Measurements from ENCODE around the gene NSG1. TPM values are rescaled to one million over a fixed set of nuclear protein-coding genes. Genes with fewer than 3 reads are reported as not detected.

The NSG1 gene
- total RNA-seq, 1 donor from 2014 or later: 2.9 TPM

DNA sequence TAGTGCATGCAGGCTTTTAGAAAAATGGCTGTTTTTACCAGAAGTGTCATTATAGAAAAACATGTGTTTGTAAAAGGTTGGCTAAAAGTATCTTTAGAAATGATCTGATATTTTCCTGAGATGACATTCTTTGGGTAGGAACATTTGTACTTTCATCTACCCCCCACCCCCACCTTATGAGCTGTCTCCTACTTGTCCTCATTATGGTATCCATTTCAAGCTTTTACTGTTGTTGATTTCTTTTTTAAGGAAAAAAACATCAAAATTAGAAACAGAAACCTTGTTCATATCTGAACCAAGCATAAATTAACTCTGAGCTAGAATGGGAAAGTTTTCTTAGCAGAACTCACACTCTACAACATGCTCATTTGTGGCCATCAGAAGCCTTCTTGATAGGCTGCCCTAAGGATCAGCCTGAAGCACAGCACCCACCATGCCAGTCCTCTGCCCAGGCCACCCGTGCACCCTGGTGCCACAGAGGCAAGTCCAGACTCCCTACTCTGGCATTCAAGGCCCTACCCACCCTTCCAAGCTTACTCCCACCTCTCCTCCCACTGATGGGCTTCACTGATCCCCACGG is 49.4 kb downstream of the NSG1 start:
- Mint-ChIP-seq H3K27ac (ENCODE audit: unreplicated experiment) (no peak overlapping the region), H3K4me3 (ENCODE audit: unreplicated experiment) (no peak overlapping the region), H3K4me1 (ENCODE audit: unreplicated experiment) (peaks cover 4% of the 10 kb centered on the region), H3K9me3 (ENCODE audit: unreplicated experiment) (no peaks in the 10 kb centered on the region), H3K27me3 (ENCODE audit: unreplicated experiment) (peaks cover 3% of the 10 kb centered on the region), H3K36me3 (ENCODE audit: low read depth, unreplicated experiment) (no peaks in the 10 kb centered on the region)
- TF ChIP-seq, protein P1, sequence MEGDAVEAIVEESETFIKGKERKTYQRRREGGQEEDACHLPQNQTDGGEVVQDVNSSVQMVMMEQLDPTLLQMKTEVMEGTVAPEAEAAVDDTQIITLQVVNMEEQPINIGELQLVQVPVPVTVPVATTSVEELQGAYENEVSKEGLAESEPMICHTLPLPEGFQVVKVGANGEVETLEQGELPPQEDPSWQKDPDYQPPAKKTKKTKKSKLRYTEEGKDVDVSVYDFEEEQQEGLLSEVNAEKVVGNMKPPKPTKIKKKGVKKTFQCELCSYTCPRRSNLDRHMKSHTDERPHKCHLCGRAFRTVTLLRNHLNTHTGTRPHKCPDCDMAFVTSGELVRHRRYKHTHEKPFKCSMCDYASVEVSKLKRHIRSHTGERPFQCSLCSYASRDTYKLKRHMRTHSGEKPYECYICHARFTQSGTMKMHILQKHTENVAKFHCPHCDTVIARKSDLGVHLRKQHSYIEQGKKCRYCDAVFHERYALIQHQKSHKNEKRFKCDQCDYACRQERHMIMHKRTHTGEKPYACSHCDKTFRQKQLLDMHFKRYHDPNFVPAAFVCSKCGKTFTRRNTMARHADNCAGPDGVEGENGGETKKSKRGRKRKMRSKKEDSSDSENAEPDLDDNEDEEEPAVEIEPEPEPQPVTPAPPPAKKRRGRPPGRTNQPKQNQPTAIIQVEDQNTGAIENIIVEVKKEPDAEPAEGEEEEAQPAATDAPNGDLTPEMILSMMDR (IDR thresholded peaks at IDR 0.05; ENCODE audit: unreplicated experiment): no peak
- no peak for DNase-seq (ENCODE audit: low spot score)

GRCh38 chr4:4437798-4438470 is 51.0 kb downstream of the NSG1 start:
- Mint-ChIP-seq H3K4me3 (ENCODE audit: unreplicated experiment) (no peak overlapping the region), H3K27me3 (ENCODE audit: unreplicated experiment) (peaks cover 3% of the 10 kb centered on the region), H3K4me1 (ENCODE audit: unreplicated experiment) (peaks cover 4% of the 10 kb centered on the region), H3K36me3 (ENCODE audit: low read depth, unreplicated experiment) (no peaks in the 10 kb centered on the region), H3K27ac (ENCODE audit: unreplicated experiment) (no peak overlapping the region), H3K9me3 (ENCODE audit: unreplicated experiment) (no peaks in the 10 kb centered on the region)
- no peak for DNase-seq (ENCODE audit: low spot score)
- TF ChIP-seq, protein P1 (IDR thresholded peaks at IDR 0.05; ENCODE audit: unreplicated experiment): no peak

DNA sequence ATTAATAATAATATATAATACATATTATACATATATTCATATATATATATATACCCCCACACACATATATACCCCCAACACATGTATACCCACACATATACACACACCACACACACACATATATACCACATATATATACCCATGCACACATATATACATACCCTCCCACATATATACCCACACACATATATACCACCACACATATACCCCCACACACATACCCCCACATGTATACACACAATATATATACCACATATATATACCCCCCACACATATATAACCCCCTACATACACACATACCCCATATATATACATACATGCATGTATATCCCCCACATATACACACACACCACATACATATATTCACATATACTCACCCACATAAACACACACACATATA is 52.0 kb downstream of the NSG1 start:
- TF ChIP-seq, protein P1 (IDR thresholded peaks at IDR 0.05; ENCODE audit: unreplicated experiment): no peak
- Mint-ChIP-seq H3K27me3 (ENCODE audit: unreplicated experiment) (peaks cover 1% of the 10 kb centered on the region), H3K36me3 (ENCODE audit: low read depth, unreplicated experiment) (no peaks in the 10 kb centered on the region), H3K4me3 (ENCODE audit: unreplicated experiment) (no peak overlapping the region), H3K9me3 (ENCODE audit: unreplicated experiment) (no peaks in the 10 kb centered on the region), H3K27ac (ENCODE audit: unreplicated experiment) (no peak overlapping the region), H3K4me1 (ENCODE audit: unreplicated experiment) (peaks cover 4% of the 10 kb centered on the region)
- no peak for DNase-seq (ENCODE audit: low spot score)

- Mint-ChIP-seq H3K27ac (ENCODE audit: unreplicated experiment) (no peak overlapping the region), H3K9me3 (ENCODE audit: unreplicated experiment) (no peaks in the 10 kb centered on the region)
These were observed 52.9 kb downstream of the NSG1 start for GRCh38 chr4:4439782-4440181.

More at GRCh38 chr4:4439782-4440181, 52.9 kb downstream of the NSG1 start:
- Mint-ChIP-seq H3K36me3 (ENCODE audit: low read depth, unreplicated experiment) (no peaks in the 10 kb centered on the region), H3K4me3 (ENCODE audit: unreplicated experiment) (no peak overlapping the region), H3K4me1 (ENCODE audit: unreplicated experiment) (peaks cover 4% of the 10 kb centered on the region), H3K27me3 (ENCODE audit: unreplicated experiment) (peaks cover 1% of the 10 kb centered on the region)
- TF ChIP-seq, protein P1 (IDR thresholded peaks at IDR 0.05; ENCODE audit: unreplicated experiment): no peak
- DNase-seq (ENCODE audit: low spot score): no peak
